OCI-LY7 (cell line): ENCODE measurements around the gene SLC4A3.

Source experiments
- EZH2phosphoT487 ChIP-seq: fragments of 200-600 bp; sonication (generic); IDR thresholded peaks from 2 replicates; pipeline ENCODE4 v1.6.1; 2018; ENCODE audit warnings: low read depth, borderline replicate concordance, mild to moderate bottlenecking, mixed run types, antibody characterized with exemption, low read length, moderate library complexity, mixed read lengths
- TF ChIP-seq, protein P1 (sequence below): fragments of 200-600 bp; sonication (generic); conservative IDR thresholded peaks from 2 replicates; pipeline ENCODE4 v1.5.1; 2014; ENCODE audit warnings: mild to moderate bottlenecking, antibody characterized with exemption, low read length, moderate library complexity, mixed read lengths

DNA sequence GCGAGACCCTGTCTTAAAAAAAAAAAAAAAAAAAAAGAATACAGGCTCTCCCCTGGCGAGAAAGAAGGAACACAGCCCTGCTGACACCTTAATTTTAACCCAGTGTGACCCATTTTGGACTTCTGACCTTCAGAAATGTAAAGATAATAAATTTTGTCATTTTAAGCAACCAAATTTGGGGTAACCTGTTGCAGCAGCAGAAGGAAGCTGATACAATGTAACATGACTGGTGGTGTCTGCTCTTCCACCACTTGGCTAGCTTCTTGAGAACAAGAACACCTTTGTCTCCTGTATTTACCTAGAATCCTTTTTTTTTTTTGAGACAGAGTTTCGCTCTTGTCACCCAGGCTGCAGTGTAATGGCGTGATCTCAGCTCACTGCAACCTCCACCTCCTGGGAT is 36.3 kb upstream of the SLC4A3 start:
- TF ChIP-seq, protein P1, sequence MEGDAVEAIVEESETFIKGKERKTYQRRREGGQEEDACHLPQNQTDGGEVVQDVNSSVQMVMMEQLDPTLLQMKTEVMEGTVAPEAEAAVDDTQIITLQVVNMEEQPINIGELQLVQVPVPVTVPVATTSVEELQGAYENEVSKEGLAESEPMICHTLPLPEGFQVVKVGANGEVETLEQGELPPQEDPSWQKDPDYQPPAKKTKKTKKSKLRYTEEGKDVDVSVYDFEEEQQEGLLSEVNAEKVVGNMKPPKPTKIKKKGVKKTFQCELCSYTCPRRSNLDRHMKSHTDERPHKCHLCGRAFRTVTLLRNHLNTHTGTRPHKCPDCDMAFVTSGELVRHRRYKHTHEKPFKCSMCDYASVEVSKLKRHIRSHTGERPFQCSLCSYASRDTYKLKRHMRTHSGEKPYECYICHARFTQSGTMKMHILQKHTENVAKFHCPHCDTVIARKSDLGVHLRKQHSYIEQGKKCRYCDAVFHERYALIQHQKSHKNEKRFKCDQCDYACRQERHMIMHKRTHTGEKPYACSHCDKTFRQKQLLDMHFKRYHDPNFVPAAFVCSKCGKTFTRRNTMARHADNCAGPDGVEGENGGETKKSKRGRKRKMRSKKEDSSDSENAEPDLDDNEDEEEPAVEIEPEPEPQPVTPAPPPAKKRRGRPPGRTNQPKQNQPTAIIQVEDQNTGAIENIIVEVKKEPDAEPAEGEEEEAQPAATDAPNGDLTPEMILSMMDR: no peak
- TF ChIP-seq EZH2phosphoT487: no peak
